NCI-H2081 (cell line): ENCODE results near the gene OTUB1.

Experiments used
- DNase-seq, 2 experiments: peaks; one replicate each; lab custom pipeline; 2025; lab: John Stamatoyannopoulos, UW

Gene OTUB1

DNA sequence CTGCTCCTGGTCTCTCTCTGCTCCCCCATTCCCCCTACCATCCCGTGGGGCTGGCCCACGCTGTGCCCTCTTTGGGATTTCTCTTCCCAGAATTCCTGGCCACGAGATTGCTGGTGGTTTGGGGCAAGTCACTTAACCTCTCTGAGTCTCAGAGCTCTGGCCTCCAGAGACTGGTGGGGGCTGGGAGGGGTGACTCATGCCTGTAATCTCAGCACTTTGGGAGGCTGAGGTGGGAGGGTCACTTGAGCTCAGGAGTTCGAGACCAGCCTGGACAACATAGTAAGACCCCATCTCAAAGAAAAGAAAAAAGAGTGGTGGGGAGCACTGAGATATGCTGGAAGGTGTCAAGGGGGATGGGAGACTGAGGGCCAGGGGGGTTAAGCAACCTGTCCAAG lies 18.3 kb downstream of the OTUB1 start:
- no peak for DNase-seq

DNA sequence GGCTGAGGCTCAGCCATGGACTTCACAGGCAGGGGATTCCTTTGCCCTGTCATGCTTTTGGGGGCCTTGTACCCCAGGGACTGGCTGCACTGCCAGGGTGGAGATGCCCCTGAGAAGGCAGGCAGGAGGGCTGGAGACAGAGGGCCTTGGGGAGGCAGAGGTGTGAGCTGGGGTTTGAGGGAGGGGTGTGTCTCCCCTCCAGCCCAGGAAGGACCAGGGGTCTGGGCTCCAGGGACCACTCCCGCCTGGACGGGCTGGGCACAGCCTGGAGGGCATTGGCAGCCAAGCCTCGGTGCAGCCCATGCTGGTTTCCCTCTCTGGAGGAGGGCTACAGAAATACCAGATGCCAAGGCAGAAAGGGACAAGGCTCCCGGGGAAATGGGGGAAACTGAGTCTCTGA lies 19.5 kb downstream of the OTUB1 start:
- no peak for DNase-seq

DNA sequence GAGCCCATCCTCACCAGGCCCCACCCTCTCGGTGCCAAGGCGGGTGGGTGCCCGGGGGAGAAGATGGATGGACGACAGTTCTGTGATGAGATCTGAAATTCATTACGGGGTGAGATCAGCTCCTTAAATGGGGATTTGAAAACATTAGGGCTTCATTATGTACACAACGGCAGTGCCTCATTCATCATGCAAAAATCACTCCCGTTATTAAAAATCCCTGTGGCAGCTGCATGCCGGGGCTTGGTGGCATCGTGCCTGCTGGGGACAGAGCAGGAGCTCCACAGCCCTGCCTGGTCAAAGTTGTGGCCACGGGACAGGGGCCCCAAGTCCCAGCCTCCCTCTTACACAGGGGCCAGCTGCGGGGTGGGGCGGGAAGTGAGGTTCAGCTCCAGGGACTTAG lies 20.2 kb downstream of the OTUB1 start:
- no peak for DNase-seq

GRCh38 chr11:64007160-64007628 lies 21.0 kb downstream of the OTUB1 start:
- no peak for DNase-seq

DNA sequence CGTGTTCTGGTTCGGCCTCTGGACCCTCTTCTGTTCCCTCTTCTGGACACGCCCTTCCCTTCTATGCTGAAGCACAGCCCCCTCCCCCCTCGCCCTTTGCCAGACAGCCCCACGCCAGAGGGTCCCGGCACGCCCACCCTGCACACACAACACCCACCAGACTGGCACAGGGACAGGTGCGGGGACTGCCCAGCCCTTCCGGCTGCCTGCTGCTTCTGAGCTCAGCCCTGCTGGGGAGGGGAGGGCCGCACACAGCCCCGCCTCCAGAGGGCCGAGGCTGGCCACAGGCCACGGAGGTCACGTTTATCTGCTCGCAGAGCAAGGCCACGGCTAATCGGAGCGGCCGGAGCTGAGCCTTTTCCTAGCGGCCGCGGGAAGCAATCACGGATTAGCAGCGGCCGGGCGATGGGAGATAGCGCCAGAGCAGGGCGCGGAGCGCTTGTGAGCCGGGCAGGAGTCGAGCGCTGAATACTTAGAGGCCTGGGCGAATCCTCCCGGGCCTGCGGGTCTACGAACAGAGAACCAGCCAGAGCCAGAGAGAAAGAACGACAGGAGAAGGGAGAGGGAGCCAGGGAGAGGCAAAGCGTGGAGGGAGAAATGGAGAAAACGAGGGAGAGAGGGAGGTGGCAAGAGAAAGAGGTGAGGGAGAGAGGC lies 21.5 kb downstream of the OTUB1 start:
- DNase-seq: no peak

DNA sequence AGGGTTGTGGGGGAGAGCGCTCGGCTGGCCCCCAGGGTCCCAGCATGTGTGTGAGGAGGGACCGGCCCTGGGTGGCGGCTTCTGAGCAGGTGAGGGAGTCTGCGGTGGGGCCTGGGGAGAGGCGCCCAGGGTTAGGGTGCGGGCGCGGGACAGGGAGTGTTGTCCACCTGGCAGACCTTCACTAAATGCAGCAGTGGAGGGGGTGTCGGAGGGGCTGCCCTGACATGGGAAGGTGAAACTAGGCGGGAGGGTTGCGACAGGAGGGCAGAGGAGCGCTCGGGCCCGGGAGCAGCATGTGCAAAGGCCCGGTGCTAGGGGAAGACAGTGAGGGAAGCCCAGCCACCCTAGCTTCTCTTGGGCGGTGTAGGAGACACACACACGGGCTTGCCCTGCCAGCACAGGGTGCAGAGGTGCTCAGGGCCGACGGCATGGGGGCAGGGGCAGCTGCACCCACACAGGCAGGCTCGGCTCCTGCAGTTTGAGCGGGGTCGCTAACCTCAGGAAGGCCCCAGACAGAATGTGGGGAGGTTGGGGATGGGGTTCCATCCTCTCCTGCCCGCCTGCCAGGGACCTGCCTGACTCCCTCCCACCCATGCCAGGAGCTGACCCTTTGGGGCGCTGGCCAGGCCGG lies 22.2 kb downstream of the OTUB1 start:
- no peak for DNase-seq

DNA sequence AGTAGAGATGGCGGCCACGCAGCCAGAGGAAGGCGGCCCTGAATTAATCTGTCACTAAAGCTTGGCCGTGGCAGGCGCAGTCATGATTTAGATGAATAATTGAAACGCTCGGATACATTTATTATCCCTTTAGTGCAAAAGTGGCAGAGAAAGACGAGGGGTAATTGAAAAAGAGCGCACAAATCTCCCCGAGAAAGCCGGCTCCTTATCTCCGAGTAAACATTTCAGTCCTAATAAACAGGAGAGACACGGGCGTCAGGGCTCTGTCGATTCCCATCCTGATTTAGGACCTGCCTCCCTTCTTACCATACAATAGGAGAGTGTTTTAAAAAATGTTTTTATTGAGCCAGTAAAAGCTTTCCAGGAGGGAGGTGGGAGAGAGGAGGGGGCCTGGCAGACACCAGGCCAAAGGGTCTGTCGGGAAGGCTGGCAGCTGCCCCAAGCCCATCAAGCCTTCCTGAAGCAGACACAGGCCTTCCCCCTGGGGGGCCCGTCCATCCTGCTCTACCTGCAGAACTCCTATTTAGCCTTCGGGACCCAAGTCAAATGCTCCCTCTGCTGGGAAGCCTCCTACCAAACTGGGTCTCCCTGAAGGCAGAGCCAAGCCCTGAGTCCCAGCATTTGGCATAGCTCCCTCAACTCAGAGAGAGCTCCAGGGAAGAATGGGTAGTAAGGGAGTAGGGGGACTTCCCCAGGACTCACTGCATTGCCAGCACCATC lies 22.8 kb downstream of the OTUB1 start:
- no peak for DNase-seq

- DNase-seq: no peak
These were observed 23.5 kb downstream of the OTUB1 start for GRCh38 chr11:64009710-64010109.

DNA sequence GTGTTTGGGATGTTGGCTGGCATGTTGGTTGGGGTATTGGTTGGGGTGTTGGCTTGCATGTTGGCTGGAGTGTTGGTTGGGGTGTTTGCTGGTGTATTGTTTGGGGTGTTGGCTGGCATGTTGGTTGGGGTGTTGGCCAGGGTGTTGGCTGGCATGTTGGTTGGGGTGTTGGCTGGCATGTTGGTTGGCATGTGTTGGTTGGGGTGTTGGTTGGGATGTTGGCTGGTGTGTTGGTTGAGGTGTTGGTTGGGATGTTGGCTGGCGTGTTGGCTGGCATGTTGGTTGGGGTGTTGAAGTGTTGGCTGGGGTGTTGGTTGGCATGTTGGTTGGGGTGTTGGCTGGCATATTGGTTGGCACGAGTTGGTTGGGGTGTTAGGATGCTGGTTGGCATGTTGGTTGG lies 24.5 kb downstream of the OTUB1 start:
- no peak for DNase-seq

DNA sequence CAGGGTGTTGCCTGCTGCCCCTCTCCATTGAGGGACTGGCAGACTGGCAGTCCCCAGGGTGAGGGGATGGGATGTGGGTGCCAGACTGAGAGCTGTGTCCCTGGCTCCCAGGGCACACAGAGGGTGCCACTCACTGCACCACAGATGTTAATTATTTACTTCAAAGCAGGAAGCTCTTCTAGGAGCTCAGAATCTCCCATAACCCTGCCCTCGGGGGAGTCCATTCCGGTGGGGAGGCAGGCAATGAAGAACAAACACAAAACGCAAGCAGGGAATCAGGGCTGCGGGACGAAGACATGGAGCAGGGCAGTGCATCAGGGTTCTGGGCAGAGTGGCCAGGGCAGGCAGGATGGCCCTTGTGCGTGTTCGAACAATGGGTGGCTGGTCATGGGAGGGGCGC lies 25.1 kb downstream of the OTUB1 start:
- DNase-seq: no peak

- no peak for DNase-seq
These were observed 27.1 kb downstream of the OTUB1 start for GRCh38 chr11:64013141-64013896.

GRCh38 chr11:64014356-64014755 lies 28.1 kb downstream of the OTUB1 start:
- no peak for DNase-seq

DNA sequence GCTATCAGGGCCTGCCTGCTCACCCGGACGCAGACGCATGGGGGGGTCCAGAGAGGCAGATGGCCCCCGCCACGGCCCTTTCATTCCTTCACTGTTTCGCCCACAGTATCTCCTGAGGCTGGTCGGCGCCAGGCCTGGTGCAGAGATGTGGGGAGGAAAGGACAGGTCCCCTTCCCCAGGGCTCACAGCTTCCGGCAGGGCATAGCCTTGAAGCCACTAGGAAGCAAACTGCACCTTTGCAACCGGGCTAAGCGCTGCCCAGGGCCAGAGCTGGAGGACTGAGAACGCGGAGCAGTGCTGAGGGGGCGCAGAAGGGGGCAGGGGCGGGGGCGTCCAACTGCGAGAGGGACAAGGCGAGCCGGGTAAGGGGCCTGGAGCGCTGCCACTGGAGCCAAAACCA lies 29.3 kb downstream of the OTUB1 start:
- DNase-seq: no peak

GRCh38 chr11:64015935-64016845 lies 30.0 kb downstream of the OTUB1 start:
- peak; percentile 24 to 56 for DNase-seq

GRCh38 chr11:64017945-64018224 lies 31.6 kb downstream of the OTUB1 start:
- DNase-seq: no peak

DNA sequence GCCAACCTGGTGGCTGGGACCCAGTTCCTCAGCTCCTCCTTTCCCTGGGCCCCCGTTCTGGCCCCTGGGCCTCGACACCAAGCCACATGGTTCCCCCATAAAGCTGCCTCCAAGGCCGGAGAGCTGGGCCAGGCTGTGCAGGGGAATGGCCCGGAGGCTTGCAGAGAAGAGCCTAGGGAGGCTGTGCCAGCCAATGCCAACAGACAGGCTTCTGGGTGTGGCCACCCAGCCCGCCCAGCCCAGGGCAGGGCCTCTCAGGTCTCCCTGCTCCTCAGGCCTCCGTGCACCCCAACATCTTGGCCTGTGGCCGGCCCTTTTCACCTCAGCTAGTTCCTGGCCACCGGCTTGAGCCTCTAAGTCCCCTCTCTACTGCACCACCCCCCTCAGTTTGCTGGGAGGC lies 32.1 kb downstream of the OTUB1 start:
- no peak for DNase-seq

DNA sequence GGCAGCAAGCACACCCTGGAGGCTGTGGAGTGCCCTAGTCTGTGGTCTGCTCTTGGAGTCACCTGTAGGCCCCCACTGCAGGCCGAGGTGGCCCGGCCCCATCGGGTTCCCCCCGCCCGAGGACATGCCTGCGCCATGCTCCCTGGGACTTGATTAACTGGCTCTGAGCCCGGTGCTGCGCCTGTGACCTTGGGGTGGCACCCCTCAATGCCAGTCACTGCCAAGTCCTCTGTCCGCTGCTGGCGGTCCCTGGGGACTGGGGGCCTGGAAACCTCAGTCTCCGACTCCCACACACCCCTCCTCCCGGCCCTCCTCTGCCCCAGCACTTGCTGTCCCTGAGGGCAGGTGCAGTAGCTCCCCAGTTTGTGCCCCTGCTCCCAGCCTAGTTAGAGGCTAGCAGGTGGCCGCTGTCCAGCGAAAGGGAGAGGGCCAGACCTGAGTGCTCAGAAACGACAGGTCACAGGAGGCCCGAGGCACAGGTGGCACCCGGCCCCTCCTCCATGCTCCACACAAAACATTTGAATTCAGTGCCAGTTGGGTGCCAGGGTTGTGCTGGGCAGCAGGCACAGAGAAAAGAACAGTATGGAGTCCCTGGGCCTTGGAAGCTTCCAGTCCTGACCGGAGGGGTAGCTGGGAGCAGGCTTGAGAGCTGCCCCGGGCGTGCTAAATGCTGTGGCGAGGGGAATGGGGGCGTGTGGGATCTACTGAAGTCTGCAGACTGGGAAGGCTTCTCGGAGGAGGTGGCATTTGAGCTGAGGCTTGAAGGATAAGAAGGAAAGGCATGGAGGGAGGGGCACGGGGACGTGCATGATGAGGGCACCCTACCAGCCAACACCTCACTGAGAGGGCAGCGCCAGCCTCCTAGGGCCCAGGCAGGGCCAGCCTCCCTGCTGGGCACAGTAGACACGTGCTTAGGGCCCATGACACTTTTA lies 33.1 kb downstream of the OTUB1 start:
- DNase-seq: no peak

DNA sequence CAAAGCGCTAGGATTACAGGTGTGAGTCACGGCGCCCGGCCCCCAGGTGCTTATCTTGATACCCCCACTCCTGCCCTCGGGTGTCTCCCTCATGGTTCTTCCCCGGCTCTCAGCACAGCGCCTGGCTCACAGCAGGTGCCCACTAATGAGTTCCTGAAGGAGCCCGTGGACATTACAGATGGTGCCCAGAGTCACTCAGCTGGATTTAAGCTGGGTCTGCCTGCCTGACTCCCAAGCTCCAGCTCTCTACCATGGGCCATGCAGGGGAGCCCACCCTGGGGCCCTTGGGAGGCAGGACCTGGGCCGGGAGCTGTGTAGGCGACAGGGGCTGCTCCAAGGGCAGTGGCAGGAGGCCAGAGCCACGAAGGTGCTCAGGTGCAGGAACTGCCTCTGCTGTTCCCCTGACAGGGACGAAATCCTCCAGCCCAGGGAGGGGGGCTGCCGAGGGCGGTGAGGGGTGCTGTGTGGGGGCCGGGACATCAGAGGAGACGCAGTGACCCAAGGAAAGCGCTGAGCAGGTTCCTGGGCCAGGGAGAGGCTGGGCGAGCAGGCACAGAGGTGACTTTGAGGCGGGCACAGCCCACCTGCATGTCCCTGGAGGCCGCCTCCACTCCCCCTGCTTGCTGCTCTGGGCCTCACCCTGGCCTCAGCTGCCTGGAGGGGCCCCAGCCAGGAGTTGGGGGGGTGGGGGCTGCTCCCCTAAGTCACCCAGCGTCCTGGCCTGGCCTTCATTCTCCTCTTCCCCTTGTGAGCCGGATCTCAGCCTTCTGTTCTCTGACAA lies 34.9 kb downstream of the OTUB1 start:
- no peak for DNase-seq

GRCh38 chr11:64021757-64022093 lies 35.5 kb downstream of the OTUB1 start:
- DNase-seq: no peak
